ENCODE data around the gene PANX2.

GRCh38 chr22:50185375-50186087, 15.0 kb downstream of the PANX2 start, which contains the start of gene TRABD:
- TF ChIP-seq, protein P1, sequence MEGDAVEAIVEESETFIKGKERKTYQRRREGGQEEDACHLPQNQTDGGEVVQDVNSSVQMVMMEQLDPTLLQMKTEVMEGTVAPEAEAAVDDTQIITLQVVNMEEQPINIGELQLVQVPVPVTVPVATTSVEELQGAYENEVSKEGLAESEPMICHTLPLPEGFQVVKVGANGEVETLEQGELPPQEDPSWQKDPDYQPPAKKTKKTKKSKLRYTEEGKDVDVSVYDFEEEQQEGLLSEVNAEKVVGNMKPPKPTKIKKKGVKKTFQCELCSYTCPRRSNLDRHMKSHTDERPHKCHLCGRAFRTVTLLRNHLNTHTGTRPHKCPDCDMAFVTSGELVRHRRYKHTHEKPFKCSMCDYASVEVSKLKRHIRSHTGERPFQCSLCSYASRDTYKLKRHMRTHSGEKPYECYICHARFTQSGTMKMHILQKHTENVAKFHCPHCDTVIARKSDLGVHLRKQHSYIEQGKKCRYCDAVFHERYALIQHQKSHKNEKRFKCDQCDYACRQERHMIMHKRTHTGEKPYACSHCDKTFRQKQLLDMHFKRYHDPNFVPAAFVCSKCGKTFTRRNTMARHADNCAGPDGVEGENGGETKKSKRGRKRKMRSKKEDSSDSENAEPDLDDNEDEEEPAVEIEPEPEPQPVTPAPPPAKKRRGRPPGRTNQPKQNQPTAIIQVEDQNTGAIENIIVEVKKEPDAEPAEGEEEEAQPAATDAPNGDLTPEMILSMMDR (conservative IDR thresholded peaks at IDR 0.05; ENCODE audit: low read length) = no peak
- no peak for TF ChIP-seq EZH2phosphoT487 (IDR thresholded peaks at IDR 0.05; ENCODE audit: borderline replicate concordance, low read depth, low read length)

All from OCI-LY7 (cell line).